ENCODE data around the gene TUFT1.

Gene TUFT1

DNA sequence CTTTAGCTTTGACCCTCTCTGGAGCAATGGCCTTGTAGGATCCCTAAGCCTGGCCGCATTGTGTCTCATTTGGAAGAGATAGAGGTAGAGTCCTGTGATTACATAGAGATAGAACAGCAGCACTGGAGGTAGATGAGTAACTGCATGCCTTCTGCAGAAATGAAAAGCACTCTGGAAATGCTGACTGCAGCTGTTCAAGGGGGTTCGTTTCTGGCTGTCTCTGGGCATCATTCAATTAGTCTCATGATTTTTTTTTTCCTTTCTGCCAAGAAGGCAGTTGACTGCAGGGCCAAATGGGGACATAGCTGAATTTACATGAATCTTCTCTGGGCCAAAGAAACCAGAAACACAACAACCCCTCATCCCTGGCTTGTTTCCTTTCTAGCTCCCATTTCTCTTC lies 43.7 kb downstream of the TUFT1 start:
- TF ChIP-seq FOXP2 (optimal IDR thresholded peaks at IDR 0.05; ENCODE audit: borderline replicate concordance, extremely low read depth, extremely low read length, insufficient read depth) (no peak), SIN3A (IDR thresholded peaks at IDR 0.05; ENCODE audit: borderline replicate concordance, insufficient read depth, low read length) (no peak), POLR2AphosphoS5 (IDR thresholded peaks at IDR 0.05; ENCODE audit: low read depth, low read length) (no peak), TAF1 (IDR thresholded peaks at IDR 0.05; ENCODE audit: borderline replicate concordance, insufficient read depth, low read length) (no peak)
- TF ChIP-seq, protein P1, sequence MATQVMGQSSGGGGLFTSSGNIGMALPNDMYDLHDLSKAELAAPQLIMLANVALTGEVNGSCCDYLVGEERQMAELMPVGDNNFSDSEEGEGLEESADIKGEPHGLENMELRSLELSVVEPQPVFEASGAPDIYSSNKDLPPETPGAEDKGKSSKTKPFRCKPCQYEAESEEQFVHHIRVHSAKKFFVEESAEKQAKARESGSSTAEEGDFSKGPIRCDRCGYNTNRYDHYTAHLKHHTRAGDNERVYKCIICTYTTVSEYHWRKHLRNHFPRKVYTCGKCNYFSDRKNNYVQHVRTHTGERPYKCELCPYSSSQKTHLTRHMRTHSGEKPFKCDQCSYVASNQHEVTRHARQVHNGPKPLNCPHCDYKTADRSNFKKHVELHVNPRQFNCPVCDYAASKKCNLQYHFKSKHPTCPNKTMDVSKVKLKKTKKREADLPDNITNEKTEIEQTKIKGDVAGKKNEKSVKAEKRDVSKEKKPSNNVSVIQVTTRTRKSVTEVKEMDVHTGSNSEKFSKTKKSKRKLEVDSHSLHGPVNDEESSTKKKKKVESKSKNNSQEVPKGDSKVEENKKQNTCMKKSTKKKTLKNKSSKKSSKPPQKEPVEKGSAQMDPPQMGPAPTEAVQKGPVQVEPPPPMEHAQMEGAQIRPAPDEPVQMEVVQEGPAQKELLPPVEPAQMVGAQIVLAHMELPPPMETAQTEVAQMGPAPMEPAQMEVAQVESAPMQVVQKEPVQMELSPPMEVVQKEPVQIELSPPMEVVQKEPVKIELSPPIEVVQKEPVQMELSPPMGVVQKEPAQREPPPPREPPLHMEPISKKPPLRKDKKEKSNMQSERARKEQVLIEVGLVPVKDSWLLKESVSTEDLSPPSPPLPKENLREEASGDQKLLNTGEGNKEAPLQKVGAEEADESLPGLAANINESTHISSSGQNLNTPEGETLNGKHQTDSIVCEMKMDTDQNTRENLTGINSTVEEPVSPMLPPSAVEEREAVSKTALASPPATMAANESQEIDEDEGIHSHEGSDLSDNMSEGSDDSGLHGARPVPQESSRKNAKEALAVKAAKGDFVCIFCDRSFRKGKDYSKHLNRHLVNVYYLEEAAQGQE (IDR thresholded peaks at IDR 0.05; ENCODE audit: insufficient read depth in 1 of 2, low read depth in 2 of 2, low read length in 2 of 2) = no peak

DNA sequence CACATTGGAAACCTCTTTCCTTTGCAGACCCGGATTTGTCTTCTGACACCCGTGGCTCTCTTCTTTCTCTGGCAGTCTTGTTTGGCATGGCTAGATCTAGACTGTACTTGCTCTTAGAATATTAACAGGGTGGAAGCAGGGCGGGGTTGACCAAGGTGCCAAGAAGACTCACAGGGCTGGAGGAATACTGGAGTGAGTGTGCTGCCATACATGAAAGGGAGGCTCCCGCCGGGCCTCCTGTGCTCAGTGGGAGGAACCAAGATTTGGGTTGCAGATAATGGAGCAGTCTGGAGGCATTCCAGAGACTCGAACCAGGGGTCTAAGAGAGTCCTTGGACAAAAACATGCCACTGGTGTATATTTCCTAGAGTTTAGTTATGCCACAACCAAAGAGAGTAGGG lies 44.2 kb downstream of the TUFT1 start:
- TF ChIP-seq FOXP2 (optimal IDR thresholded peaks at IDR 0.05; ENCODE audit: borderline replicate concordance, extremely low read depth, extremely low read length, insufficient read depth) (no peak), SIN3A (IDR thresholded peaks at IDR 0.05; ENCODE audit: borderline replicate concordance, insufficient read depth, low read length) (no peak), TAF1 (IDR thresholded peaks at IDR 0.05; ENCODE audit: borderline replicate concordance, insufficient read depth, low read length) (no peak), POLR2AphosphoS5 (IDR thresholded peaks at IDR 0.05; ENCODE audit: low read depth, low read length) (no peak)
- TF ChIP-seq, protein P1 (IDR thresholded peaks at IDR 0.05; ENCODE audit: insufficient read depth in 1 of 2, low read depth in 2 of 2, low read length in 2 of 2) = no peak

DNA sequence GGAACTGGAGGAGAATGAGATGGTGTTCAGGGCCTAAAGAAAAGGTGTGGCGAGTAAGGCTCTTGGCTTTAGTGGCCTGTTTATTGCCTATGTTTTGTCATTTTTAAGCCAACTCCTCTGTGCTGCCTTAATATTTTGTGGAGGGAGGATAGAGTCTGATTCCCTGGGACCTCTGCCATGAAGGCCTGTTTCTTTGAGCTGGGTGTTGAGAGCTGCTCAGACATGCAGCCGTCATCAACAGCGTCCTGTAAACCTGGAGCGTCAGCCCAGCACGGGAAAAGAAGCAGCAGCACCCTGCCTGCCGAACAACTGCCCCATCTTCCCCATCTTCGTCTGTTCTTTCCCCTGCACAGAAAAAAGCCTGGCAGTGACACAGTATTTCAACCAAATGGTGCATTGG lies 44.7 kb downstream of the TUFT1 start:
- TF ChIP-seq POLR2AphosphoS5 (IDR thresholded peaks at IDR 0.05; ENCODE audit: low read depth, low read length) = no peak
- no peak for TF ChIP-seq TAF1 (IDR thresholded peaks at IDR 0.05; ENCODE audit: borderline replicate concordance, insufficient read depth, low read length)
- TF ChIP-seq FOXP2 (optimal IDR thresholded peaks at IDR 0.05; ENCODE audit: borderline replicate concordance, extremely low read depth, extremely low read length, insufficient read depth) = no peak
- TF ChIP-seq SIN3A (IDR thresholded peaks at IDR 0.05; ENCODE audit: borderline replicate concordance, insufficient read depth, low read length) = no peak
- TF ChIP-seq, protein P1 (IDR thresholded peaks at IDR 0.05; ENCODE audit: insufficient read depth in 1 of 2, low read depth in 2 of 2, low read length in 2 of 2) = no peak

DNA sequence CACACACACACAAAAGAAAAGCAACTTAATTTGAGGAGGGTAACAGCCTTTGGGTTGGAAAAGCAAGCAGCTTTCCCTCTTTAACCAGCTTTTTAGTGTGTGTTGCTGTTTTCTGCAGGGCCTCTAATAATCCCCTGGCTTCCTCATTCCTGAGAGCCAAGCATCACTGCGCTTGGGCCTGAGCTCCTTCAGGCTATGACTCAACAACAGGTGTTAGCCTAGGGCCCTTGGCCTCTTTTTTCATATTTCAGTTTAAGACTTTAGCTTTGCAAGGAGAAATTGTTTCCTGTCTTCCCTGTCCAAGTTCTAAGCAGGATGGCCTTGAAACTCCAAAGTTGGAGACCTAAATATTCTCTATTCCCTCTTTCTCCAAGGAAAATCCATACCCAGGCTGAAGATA lies 45.5 kb downstream of the TUFT1 start:
- TF ChIP-seq POLR2AphosphoS5 (IDR thresholded peaks at IDR 0.05; ENCODE audit: low read depth, low read length) (no peak), TAF1 (IDR thresholded peaks at IDR 0.05; ENCODE audit: borderline replicate concordance, insufficient read depth, low read length) (no peak), FOXP2 (optimal IDR thresholded peaks at IDR 0.05; ENCODE audit: borderline replicate concordance, extremely low read depth, extremely low read length, insufficient read depth) (no peak), SIN3A (IDR thresholded peaks at IDR 0.05; ENCODE audit: borderline replicate concordance, insufficient read depth, low read length) (no peak)
- TF ChIP-seq, protein P1 (IDR thresholded peaks at IDR 0.05; ENCODE audit: insufficient read depth in 1 of 2, low read depth in 2 of 2, low read length in 2 of 2) = no peak

DNA sequence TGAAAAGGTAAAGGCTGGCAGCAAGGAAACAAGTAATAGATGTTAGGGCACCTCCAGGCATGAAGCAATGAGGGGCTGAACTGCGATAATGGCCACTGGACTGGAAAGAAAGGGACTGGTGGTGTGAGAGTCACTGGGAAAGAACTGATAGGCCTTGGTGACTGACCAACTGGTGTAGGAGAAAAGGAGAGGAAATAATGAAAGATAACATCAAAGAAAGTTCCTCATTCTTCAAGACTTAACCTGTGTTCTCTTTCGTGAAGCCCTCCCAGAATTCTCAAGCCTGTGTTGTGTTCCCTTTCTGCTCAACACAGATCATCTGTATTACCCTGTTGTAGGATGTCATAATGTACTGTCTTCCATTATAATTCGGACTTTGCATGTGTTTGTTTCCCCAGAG lies 50.9 kb downstream of the TUFT1 start:
- TF ChIP-seq, protein P1 (IDR thresholded peaks at IDR 0.05; ENCODE audit: insufficient read depth in 1 of 2, low read depth in 2 of 2, low read length in 2 of 2) = no peak
- TF ChIP-seq POLR2AphosphoS5 (IDR thresholded peaks at IDR 0.05; ENCODE audit: low read depth, low read length) (no peak), FOXP2 (optimal IDR thresholded peaks at IDR 0.05; ENCODE audit: borderline replicate concordance, extremely low read depth, extremely low read length, insufficient read depth) (no peak), TAF1 (IDR thresholded peaks at IDR 0.05; ENCODE audit: borderline replicate concordance, insufficient read depth, low read length) (no peak), SIN3A (IDR thresholded peaks at IDR 0.05; ENCODE audit: borderline replicate concordance, insufficient read depth, low read length) (no peak)
